ENCODE data around the gene UTP4. TPM values are rescaled to one million over a fixed set of nuclear protein-coding genes. Genes with fewer than 3 reads are reported as not detected.
"Not testable (repeated sequence)": the region's sequence is repeated elsewhere in the genome, so short reads cannot be mapped to it uniquely, and the experiment has no call there.

Gene UTP4
- polyA plus RNA-seq, 4 donors = 56.3 to 63.8 (median 57.0) TPM

- DNase-seq (ENCODE audit: low read depth in 4 of 4, low spot score in 3 of 4) = not testable (repeated sequence)
Measured at GRCh38 chr16:69126801-69127200, 5.6 kb upstream of the UTP4 start.

- no peak for DNase-seq (ENCODE audit: low read depth in 4 of 4, low spot score in 3 of 4)
Measured at GRCh38 chr16:69127966-69128510, 4.4 kb upstream of the UTP4 start.

GRCh38 chr16:69130461-69130860 lies 2.0 kb upstream of the UTP4 start:
- DNase-seq (ENCODE audit: low read depth in 4 of 4, low spot score in 3 of 4) = no peak

DNA sequence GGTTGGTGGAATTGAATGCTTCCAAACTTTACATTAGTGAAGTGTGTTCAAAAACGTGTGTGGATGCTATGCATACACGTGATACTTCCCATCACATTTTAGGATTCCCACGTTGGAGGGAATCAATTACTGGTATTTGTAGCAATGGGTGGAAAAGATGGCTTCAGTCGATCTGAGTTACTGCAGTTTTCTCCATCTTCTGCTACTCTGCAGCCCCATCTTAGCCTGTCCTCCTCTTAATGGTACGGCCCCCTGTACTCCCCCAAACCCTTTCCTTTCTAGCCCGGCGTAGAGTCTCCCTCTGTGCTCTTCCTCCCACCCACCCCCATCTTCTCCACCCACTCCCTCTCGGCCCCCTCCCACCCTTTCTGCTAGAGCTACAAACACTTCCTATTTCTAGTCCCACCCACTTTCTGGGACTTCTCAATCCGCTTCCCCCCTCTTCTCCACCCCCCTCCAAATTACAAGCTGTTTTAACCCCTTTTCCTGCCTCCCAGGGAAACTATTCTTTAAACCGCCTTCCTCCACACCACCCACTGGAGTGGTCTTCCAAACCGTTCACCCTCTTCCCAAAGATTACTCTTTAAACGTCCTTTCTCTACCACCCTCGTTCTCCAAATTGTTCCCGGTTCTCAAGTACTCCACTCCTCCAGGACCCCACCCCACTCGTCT lies 1.1 kb upstream of the UTP4 start:
- DNase-seq (ENCODE audit: low read depth in 4 of 4, low spot score in 3 of 4) = no peak

- peak in 3 of 4 donors; percentile 61 to 69 (median 64) for DNase-seq (ENCODE audit: low read depth in 4 of 4, low spot score in 3 of 4)
Measured at GRCh38 chr16:69131839-69132423, 518 bp upstream of the UTP4 start.

DNA sequence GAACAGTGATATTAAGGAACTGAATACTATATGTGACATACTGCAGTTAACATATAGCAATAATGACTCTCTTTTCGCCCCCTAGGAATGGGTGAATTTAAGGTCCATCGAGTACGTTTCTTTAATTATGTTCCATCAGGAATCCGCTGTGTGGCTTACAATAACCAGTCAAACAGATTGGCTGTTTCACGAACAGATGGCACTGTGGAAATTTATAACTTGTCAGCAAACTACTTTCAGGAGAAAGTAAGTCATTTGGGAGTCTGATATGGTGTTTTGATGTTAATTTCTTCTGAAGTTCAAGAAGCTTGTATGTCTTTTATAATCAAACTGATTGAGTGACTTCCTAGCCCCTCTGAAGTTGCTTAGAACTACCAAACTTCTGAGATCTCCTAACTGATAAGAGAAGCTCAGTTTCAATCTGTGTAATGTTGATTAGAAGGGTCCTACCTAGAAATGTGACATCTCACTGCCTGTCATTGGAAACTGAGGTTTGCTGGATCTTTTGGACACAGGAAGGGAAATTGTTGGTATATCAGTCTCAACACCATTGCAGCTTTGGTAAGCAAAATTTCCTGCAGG lies 1.0 kb downstream of the UTP4 start:
- DNase-seq (ENCODE audit: low read depth in 4 of 4, low spot score in 3 of 4) = no peak

GRCh38 chr16:69138608-69139007 lies 6.2 kb downstream of the UTP4 start:
- no peak for DNase-seq (ENCODE audit: low read depth in 4 of 4, low spot score in 3 of 4)

DNA sequence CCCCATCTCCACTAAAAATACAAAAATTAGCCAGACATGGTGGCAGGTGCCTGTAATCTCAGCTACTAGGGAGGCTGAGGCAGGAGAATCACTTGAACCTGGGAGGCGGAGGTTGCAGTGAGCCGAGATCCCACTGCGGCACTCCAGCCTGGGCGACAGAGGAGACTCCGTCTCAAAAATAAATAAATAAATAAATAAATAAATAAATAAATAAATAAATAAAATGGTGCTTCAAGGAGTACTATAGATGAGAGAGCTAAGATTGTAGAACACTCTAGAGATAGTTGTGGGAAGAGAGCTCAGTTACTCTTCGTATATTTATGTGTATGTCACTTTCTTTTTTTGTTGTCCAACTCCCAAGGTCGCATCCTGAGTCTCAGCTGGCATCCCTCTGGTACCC lies 7.0 kb downstream of the UTP4 start:
- not testable (repeated sequence) for DNase-seq (ENCODE audit: low read depth in 4 of 4, low spot score in 3 of 4)

- DNase-seq (ENCODE audit: low read depth in 4 of 4, low spot score in 3 of 4) = no peak
Measured at GRCh38 chr16:69141014-69141413, 8.6 kb downstream of the UTP4 start.

DNA sequence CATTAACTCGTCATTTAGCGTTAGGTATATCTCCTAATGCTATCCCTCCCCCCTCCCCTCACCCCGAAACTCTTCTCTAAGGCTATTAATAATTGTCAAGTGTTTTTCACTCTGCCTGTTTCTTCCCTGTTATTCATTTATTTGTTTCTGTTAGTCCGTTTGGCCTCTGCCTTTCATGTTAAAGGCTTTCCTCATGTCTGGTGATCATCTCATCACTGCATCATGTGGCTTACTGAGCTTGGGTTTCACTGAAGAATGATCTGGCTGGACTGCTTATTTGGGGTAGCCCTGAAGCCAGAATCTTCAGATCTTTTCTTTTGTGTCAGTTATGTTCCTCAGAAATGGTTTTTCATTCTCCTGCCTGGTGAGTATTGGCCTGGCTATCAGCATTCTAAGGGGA lies 9.5 kb downstream of the UTP4 start:
- DNase-seq (ENCODE audit: low read depth in 4 of 4, low spot score in 3 of 4) = no peak

- no peak for DNase-seq (ENCODE audit: low read depth in 4 of 4, low spot score in 3 of 4)
Measured at GRCh38 chr16:69143116-69143515, 10.7 kb downstream of the UTP4 start.

DNA sequence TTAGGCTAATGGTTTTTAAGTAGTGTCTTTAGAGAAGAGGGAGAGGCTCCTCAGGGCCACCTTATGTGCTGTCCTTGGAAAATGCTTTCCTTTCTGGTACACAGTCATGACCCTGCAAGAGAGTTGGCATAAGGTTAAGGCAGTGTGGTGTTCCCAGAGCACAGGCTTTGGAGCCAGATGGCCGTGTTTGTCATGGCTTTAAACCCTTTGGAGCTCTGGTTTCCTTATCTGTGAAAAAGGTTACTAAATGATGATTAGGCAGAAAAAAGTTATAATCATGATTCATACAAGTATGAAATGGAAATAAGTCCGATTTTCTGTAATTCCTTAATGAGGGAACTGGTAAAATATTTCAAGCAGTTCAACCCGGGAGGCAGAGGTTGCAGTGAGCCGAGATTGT lies 13.2 kb downstream of the UTP4 start:
- no peak for DNase-seq (ENCODE audit: low read depth in 4 of 4, low spot score in 3 of 4)

DNA sequence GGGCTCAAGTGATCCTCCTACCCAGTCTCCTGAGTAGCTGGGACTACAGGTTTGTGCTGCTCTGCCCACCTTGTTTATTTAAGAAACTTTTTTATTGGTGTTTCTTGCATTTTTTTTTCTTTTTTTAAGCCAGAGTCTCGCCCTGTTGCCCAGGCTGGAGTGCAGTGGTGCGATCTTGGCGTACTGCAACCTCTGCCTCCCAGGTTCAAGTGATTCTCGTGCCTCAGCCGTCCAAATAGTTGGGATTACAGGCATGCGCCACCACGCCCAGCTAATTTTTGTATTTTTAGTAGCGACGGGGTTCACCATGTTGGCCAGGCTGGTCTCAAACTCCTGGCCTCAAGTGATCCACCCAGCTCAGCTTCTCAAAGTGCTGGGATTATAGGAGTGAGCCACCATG lies 17.2 kb downstream of the UTP4 start:
- DNase-seq (ENCODE audit: low read depth in 4 of 4, low spot score in 3 of 4) = not testable (repeated sequence)

- peak in 3 of 4 donors; percentile 67 to 74 (median 72) for DNase-seq (ENCODE audit: low read depth in 4 of 4, low spot score in 3 of 4)
Measured at GRCh38 chr16:69150146-69150865, 17.9 kb downstream of the UTP4 start.

DNA sequence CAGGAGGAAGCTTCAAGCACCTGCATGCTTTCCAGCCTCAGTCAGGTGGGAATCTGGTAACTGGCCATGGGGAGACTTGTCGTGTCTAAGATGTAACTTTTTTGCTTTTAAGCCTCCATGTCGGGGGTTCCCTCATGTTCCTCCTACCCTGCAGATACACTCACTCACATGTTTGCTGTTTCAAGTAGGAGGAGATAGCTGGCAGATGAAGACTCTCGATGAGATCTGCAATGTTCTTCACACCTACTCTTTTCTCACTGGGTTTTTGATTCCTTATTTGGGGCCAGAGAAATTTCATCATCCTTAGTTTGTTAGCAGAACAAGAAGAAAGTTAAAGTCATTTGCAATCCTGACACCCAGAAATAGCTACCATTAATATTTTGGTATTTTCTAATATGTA lies 24.7 kb downstream of the UTP4 start:
- no peak for DNase-seq (ENCODE audit: low read depth in 4 of 4, low spot score in 3 of 4)

DNA sequence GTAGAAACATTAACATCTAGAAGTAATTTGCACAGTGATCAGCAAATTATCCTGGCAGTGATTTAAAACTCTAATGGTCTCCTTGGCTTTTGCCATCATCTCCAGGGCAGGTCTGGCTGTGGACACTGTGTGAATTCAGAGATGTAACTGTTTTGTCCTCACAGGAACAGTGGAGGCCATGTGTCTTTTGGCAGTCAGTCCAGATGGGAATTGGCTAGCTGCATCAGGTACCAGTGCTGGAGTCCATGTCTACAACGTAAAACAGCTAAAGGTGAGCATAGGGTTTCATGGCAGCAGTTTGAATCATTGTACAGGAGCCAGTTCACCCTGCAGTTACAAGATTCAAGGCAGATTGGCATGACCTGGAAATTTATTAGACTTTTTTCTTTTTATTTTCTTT lies 27.7 kb downstream of the UTP4 start:
- no peak for DNase-seq (ENCODE audit: low read depth in 4 of 4, low spot score in 3 of 4)

- no peak for DNase-seq (ENCODE audit: low read depth in 4 of 4, low spot score in 3 of 4)
Measured at GRCh38 chr16:69165584-69165983, 33.1 kb downstream of the UTP4 start.

DNA sequence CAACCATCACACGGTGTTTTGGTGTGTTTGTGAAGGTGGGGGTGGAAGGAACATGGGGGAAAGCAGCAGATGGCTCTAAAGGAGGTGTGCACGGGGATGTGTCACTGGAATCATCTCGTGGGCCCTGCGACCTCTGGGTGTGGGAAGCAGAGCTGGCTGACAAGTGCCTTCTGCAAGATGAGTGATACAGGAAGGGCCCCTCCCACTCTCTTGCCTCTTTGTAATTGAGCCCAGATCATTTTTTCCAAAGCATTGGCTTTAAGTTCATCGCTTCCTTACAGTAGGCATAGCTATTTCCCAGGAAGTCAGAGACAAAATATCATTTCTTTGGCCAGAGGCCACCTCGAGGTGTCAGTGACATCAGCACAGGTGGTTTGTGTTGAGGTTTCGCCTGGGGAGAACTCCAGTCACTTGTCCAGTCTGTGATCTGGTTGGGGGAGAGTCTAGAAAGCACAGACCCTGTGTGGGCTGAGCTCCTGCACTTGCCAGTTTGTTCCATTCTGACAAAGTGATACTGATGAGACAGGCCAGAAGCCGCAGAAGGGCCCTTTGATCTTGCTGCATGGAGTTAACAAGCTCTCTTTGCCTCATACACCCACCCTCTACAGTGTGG lies 33.9 kb downstream of the UTP4 start:
- no peak for DNase-seq (ENCODE audit: low read depth in 4 of 4, low spot score in 3 of 4)

GRCh38 chr16:69166946-69167930 lies 34.8 kb downstream of the UTP4 start:
- DNase-seq (ENCODE audit: low read depth in 4 of 4, low spot score in 3 of 4) = no peak

DNA sequence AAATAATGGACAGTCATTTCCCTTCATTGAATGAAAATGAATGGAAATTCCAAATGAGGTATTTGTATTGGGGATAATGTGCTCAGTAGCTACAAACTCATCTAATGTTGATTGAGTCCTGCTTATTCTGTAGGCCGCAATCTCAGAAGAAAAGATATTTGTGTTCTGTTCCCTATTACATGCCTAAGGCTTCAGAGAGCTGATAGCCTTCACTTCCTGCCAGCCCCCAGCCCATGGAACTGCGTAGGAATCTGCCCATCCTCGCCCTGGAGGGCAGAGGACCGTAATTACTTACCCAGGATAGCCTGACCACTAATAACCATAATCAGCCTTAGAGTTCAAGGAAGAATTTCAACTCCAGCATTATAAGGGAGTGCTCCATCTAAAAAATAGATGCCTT lies 36.6 kb downstream of the UTP4 start:
- no peak for DNase-seq (ENCODE audit: low read depth in 4 of 4, low spot score in 3 of 4)
